GM18873 (cell line): ENCODE data around the gene ABTB2.

ENCODE experiments used
- ATAC-seq: cut with Tn5 transposase; IDR thresholded peaks from one replicate; pipeline ENCODE4 v1.9.1; 2021; ENCODE audit warnings: mild to moderate bottlenecking, moderate library complexity, moderate number of reproducible peaks; ENCODE audit not compliant: unreplicated experiment, low FRiP score

ABTB2 gene

GRCh38 chr11:34160791-34161190 is 197.0 kb downstream of the ABTB2 start:
- no peak for ATAC-seq

DNA sequence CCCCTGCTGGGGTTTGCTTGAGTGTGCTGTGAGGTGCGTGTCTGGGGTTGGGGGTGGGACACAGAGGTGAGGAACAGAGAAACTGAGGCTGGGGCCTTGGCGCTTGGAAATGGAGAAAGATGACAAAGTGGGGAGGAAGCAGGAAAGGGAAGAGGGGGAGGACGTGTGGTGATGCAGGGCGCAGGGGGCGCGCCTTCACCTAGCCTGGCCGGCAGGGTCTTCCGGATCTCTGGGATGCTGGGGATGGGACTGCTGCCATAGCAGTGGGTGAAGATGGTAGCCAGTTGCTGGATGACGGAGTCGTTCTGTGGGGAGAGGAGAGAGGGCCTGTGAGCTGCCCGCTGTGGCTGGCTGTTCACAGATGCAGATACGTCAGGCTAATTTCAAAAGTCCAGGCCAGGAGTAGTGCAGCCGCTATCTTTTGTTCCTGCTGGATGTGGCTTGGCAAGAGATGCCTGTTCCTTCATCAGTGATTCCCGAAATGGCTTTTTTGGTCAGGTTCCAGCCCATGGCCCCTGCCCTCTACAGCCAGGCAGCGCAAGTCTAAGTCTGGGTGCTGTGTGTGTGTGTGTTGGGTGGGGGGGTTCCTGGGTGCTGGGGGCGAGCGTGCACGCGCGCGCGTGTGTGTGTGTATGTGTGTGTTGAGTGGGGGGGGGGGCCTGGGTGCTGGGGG is 197.6 kb downstream of the ABTB2 start:
- no peak for ATAC-seq

DNA sequence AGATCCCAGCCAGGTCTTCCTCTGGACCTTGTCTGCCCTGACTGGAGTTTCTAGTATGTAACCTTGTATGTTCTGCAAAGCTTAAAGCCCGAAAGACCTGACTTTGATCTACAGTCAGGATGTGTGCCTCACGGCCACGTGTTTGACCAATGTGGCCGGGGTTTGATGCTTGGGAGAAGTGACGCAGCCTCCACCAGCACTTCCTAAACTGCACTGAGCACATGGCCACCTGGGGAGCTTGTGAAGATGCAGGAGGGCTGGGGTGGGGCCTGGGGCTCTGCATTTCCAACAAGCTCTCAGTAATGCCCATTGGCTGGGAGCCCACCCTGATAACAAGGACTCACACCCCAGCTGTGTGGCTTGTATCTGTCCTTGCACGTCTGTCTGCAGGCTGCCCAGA is 199.1 kb downstream of the ABTB2 start:
- no peak for ATAC-seq

GRCh38 chr11:34157163-34157562 is 200.6 kb downstream of the ABTB2 start:
- no peak for ATAC-seq

GRCh38 chr11:34155757-34156062 is 202.1 kb downstream of the ABTB2 start:
- no peak for ATAC-seq

DNA sequence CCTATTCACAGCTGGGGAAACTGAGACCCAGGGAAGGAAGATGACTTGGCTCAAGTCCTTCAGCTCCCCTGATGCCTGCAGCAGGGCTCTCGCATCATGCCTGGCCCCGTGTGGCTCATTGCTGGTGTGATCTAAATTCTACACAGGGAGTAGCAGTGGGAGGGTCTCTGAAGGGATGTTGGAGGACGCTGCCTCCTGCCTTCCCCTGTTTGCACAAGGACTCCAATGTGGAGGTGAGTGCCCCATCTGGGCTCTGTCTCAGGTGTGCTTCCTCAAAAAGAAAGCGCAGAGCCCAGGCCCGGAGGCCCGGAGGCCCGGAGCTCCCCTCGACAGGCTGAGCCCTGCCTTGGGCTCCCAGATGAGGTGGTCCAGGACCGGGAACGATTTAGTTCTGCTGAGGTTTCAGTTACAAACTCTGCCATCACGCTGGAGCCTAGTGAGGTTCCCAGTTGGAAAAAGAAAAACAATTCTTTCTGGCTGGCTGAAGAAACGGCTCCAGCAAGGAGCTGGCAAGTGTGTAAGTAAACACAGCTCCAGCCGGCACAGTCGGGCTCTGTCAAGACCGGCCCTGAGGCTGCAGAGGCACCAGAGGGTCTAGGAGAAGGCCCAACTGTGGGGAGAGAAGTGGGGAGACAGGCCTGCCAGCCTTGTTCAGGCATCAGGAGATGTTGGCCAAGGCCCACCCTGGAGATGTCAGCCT is 202.6 kb downstream of the ABTB2 start:
- no peak for ATAC-seq

GRCh38 chr11:34154059-34154875 is 203.5 kb downstream of the ABTB2 start:
- peak; percentile 64 for ATAC-seq

DNA sequence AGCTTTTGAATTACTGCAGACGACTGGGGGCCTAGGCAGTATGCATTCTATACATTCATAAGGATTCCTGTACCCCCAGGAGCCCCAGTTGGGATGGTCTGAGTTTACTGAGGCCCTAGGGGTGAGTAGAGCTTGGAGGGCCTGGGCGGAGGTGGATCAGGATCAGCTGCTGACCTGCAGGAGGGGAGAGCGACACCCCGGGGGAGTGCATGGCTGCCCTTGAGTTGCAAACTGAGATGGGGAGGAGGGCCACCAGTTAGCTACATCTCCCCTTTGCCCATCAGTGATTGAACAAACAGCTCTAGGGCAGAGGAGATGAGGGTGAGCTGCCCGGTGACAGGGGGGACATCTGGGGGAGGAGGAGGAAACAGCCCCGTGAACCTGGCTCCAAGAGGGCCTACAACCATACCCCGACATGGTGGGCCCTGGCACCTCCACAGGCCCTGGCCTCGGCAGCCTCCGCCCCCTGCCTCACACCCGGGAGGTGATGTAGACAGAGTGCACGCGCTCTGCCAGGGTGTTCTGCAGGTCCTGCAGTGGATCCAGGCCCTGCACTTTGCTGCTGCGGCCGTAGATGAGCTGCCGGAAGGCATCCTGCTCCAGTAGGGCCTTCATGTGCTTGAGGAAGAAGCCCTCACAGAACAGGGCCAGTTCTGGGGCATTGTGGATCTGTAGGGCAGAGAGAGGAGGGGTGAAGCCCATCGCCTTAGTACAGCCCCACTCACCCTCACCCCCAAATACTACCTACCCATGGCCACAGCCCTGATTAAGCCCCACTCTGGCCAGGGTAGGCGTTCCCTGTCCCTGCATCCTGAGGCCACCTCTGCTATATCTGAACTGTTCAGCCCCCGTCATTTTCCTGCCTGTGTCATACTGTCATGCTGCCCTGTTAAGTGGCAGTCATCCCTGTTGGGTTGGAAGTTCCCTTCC is 205.6 kb downstream of the ABTB2 start:
- no peak for ATAC-seq

GRCh38 chr11:34151166-34151565 is 206.6 kb downstream of the ABTB2 start:
- no peak for ATAC-seq

DNA sequence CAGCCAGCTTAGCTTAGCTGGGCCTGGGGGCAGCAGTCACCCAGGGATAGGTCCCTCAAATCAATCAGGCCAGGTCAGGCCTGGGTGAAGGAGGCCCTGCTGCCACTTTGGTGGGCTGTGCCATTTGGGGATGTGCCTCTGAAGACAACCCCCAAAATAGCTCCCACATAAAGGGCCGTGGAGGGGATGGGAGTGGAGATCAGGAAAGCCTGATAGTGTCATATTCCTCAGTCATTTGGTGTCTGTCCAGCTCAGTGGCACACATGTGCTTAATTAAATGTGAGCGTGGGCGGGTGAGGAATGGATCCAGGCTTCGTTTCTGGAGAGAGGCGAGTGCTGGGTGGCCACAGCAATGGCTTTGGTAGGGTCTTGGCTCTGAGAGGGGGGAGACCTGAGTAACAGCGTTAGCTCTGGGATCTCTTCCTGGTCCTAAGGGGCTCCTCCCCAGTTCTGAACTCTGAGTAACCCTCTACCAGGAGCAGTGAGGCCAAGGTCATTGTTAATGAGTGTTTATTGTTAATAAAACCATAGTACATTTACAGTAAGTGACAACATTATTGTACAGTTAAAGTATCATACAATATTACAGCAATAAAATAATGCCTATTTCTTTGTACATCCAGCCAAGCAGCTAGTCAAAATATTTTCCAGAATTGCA is 207.2 kb downstream of the ABTB2 start:
- ATAC-seq = no peak

GRCh38 chr11:34149786-34150185 is 208.0 kb downstream of the ABTB2 start:
- ATAC-seq = no peak

DNA sequence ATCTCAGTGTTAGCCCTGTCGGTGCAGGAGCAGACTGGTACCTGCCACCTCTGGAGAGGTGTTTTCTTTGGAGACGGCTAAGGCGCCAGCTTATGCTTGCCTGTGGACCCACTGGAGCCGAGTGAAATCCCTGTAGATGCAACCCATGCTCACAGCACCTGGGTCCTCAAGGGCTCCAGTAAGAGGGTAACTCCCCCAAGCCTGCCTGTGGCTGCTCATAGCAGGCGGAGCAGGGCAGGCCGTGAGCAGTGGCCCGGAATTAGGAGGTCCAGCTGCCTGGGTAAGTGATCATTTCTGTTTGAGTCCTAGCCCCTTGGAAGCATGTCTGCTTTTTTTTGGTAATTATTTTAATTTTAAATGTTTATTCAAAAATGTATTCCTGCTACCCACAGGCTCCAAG is 208.5 kb downstream of the ABTB2 start:
- no peak for ATAC-seq

GRCh38 chr11:34148504-34149165 is 209.2 kb downstream of the ABTB2 start:
- no peak for ATAC-seq

DNA sequence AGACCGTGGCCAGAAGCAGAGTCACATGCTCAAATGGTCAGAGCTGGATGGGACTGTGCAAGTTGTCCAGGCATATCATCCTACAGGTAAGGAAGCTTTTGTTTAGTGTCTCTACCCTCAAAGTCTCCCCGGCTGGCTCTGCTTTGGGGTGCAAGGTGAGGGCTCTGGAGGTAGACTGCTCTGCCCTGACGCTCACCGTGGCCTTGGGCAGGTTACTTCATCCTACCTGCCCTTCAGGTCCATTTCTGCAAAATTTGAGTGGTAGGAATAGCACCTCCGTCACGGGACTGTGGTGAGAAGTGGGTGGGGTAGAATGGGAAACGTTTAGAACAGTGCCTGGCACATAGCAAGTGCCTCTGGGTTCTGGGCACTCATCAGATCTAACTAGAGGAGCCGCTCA is 210.2 kb downstream of the ABTB2 start:
- no peak for ATAC-seq

DNA sequence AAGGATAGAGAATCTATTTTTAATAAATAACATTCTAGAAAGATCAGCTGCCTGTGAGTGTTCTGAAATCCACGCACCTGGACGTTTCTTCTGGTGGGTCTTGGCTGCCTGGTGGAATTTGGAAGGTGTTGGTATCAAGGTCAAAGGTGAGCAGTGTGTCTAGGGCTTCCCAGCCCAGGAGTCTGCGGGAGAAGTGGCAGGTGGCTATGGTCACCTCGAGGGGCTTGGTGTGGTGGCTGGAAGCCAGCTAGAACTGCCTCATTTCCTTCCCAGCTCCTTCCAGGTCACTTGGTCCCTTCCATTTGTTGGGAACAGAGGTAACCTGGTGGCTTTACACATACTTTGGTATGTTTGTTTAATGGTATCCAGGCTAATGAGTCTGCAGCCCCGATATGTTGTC is 210.9 kb downstream of the ABTB2 start:
- no peak for ATAC-seq

DNA sequence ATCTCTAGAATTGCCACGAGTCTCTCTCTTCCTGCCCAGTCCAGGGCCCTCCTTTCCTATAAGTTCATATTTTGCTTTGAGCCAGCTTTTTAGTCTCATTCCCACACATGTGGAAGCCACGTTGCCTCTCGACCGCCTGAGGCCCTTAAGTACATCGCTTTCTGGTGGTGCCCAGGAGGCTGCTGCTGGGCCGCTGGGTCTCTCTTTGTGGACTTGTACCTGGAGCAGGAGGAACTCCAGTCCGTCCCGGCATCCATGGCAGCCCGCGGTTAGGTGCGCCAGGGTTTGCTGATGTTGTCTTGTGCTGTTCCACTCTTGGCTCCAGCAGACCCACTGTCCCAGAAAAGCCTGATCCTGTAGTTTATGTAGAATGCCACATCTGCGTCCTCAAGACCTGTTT is 211.4 kb downstream of the ABTB2 start:
- ATAC-seq = no peak

- no peak for ATAC-seq
These were observed 211.9 kb downstream of the ABTB2 start for GRCh38 chr11:34145847-34146381.

DNA sequence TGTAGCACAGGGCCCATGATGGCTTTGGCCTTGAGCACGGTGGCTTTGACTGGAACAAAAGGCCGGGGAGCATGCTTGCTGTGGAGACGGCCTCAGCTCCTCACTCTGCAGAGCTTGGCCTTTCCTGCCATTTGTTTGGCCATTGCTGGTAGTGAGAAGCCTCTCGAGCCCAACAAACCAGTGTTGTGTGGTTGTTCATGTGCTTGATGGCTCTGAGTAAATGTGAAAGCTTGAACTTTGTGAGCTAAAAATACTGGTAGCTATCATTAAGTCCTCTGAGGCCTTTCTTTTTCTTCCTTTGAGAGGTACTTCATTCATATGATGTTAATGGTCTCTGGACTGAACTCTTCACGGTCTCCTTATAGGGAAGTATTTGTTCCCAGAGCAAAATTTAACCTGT is 212.7 kb downstream of the ABTB2 start:
- no peak for ATAC-seq

GRCh38 chr11:34143048-34143447 is 214.8 kb downstream of the ABTB2 start:
- ATAC-seq = no peak
